Hepatocyte (in vitro differentiated cells): Measurements from ENCODE around the gene GAA. TPM values are rescaled to one million over a fixed set of nuclear protein-coding genes. Genes with fewer than 3 reads are reported as not detected.

Experiments used
- DNase-seq: peaks from one replicate; pipeline ENCODE4 v3.0.0-alpha.2; 2016; ENCODE audit warnings: low spot score
- H2AFZ ChIP-seq: fragments of 200-600 bp; sonication (generic); 2 replicates; pipeline ENCODE4 v1.6.0; 2016; ENCODE audit warnings: antibody characterized with exemption, mild to moderate bottlenecking
- H3K27ac ChIP-seq: fragments of 200-600 bp; sonication (generic); 2 replicates; pipeline ENCODE4 v1.5.1; 2016; ENCODE audit warnings: mild to moderate bottlenecking
- H3K27me3 ChIP-seq: fragments of 200-600 bp; sonication (generic); 2 replicates; pipeline ENCODE4 v1.6.1; 2016
- H3K36me3 ChIP-seq: fragments of 200-600 bp; sonication (generic); replicated peaks from 2 replicates; pipeline ENCODE4 v1.5.1; 2016; ENCODE audit warnings: low read depth; ENCODE audit not compliant: insufficient read depth
- H3K4me1 ChIP-seq: fragments of 200-600 bp; sonication (generic); 2 replicates; pipeline ENCODE4 v1.5.1; 2016; ENCODE audit warnings: mild to moderate bottlenecking, moderate library complexity; ENCODE audit not compliant: insufficient read depth
- H3K4me2 ChIP-seq: fragments of 200-600 bp; sonication (generic); 2 replicates; pipeline ENCODE4 v1.6.0; 2016
- H3K4me3 ChIP-seq: fragments of 200-600 bp; sonication (generic); 2 replicates; pipeline ENCODE4 v1.5.1; 2016; ENCODE audit warnings: mild to moderate bottlenecking
- H3K79me2 ChIP-seq: fragments of 200-600 bp; sonication (generic); 2 replicates; pipeline ENCODE4 v1.6.0; 2017; ENCODE audit warnings: mild to moderate bottlenecking
- H3K9me2 ChIP-seq: fragments of 200-600 bp; sonication (generic); replicated peaks from 2 replicates; pipeline ENCODE4 v1.6.0; 2017; ENCODE audit warnings: mild to moderate bottlenecking; ENCODE audit not compliant: insufficient read depth
- H3K9me3 ChIP-seq: fragments of 200-600 bp; sonication (generic); 2 replicates; pipeline ENCODE4 v1.5.1; 2016; ENCODE audit warnings: low read depth, mild to moderate bottlenecking
- H4K20me1 ChIP-seq: fragments of 200-600 bp; sonication (generic); 2 replicates; pipeline ENCODE4 v1.6.0; 2016; ENCODE audit warnings: mild to moderate bottlenecking; ENCODE audit not compliant: insufficient read depth, poor library complexity, severe bottlenecking
- EZH2 ChIP-seq: fragments of 200-600 bp; sonication (generic); IDR thresholded peaks from 2 replicates; pipeline ENCODE4 v1.6.1; 2016; ENCODE audit warnings: antibody characterized with exemption, mild to moderate bottlenecking, borderline replicate concordance
- EZH2phosphoT487 ChIP-seq: fragments of 200-600 bp; sonication (generic); IDR thresholded peaks from one replicate; pipeline ENCODE4 v1.6.1; 2018; ENCODE audit warnings: antibody characterized with exemption, mild to moderate bottlenecking, low read depth, moderate library complexity; ENCODE audit not compliant: unreplicated experiment, severe bottlenecking
- WGBS: methylation state at CpG from one replicate; pipeline ENCODE4 v1.1.6; 2016; ENCODE audit warnings: low lambda C conversion rate; ENCODE audit errors: missing lambda C conversion rate; 5-methylcytosine and 5-hydroxymethylcytosine counted together
- polyA plus RNA-seq: library from polyadenylated mRNA; unstranded; fragments of >200 nt; fragmentation: Nextera tagmentation; extraction: Ambion mirVana; gene quantifications from 2 replicates; pipeline ENCODE4 v1.2.1, GENCODE V29; 2016
- total RNA-seq: library from RNA; depleted of rRNA; stranded (reverse); fragments of >200 nt; gene quantifications from 2 replicates; pipeline ENCODE4 v1.2.3, GENCODE V29; 2014
- TF ChIP-seq, protein P1 (sequence below): fragments of 200-600 bp; sonication (generic); IDR thresholded peaks from 2 replicates; pipeline ENCODE4 v1.5.1; 2016; ENCODE audit warnings: antibody characterized with exemption, mild to moderate bottlenecking; ENCODE audit not compliant: poor library complexity

Gene GAA
- total and polyA plus RNA-seq, 2 experiments from 2014 or later: 37.1 to 43.1 TPM

DNA sequence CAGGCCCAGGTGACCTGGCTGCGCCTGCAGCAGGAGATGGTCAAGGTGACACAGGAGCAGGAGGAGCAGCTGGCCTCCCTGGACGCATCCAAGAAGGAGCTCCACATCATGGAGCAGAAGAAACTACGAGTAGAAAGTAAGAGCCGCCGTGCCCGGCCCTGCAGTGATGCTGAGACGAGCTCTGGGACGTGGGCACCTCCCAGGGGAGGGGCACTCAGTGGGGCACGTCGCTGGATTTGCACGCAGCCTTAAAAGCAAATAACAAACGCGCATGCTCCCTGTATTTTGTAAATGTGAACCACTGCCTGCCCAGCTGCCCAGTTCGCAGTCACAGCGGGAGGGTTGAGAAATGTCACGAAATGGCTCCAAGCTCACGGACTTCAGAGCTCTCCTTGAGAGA lies 15.3 kb upstream of the GAA start:
- Histone ChIP-seq H3K27me3 (no peaks in the 10 kb centered on the region), H3K4me2 (no peak overlapping the region), H3K36me3 (no peaks in the 10 kb centered on the region), H2AFZ (no peak overlapping the region), H3K4me1 (no peaks in the 10 kb centered on the region), H3K79me2 (no peaks in the 10 kb centered on the region), H3K9me2 (no peaks in the 10 kb centered on the region), H3K27ac (no peak overlapping the region), H3K9me3 (no peaks in the 10 kb centered on the region), H3K4me3 (no peak overlapping the region), H4K20me1 (no peaks in the 10 kb centered on the region)
- 91% methylated on average over 17 of the region's 17 CpGs for WGBS
- no peak for DNase-seq
- TF ChIP-seq, protein P1, sequence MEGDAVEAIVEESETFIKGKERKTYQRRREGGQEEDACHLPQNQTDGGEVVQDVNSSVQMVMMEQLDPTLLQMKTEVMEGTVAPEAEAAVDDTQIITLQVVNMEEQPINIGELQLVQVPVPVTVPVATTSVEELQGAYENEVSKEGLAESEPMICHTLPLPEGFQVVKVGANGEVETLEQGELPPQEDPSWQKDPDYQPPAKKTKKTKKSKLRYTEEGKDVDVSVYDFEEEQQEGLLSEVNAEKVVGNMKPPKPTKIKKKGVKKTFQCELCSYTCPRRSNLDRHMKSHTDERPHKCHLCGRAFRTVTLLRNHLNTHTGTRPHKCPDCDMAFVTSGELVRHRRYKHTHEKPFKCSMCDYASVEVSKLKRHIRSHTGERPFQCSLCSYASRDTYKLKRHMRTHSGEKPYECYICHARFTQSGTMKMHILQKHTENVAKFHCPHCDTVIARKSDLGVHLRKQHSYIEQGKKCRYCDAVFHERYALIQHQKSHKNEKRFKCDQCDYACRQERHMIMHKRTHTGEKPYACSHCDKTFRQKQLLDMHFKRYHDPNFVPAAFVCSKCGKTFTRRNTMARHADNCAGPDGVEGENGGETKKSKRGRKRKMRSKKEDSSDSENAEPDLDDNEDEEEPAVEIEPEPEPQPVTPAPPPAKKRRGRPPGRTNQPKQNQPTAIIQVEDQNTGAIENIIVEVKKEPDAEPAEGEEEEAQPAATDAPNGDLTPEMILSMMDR: no peak
- TF ChIP-seq EZH2: no peak
- no peak for TF ChIP-seq EZH2phosphoT487

DNA sequence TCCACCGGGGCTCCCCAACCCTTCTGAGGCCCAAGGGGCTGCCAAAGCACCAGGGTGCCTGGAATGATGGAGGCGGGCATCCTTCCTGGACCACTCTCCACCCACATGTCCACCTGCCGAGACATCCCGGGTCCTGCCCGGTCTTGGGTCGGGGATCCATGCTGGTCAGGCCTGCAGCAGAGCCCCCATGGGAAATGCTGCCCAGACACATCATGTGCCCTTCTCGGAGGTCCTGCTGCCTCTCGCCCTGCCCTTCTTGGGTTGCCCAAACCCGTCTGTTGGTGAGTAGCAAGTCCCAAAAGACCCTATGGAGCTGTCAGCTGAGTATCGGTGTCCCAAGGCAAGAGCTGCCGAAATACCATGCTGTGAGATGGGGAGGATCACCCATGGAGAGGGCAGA lies 14.8 kb upstream of the GAA start:
- Histone ChIP-seq H3K36me3 (no peaks in the 10 kb centered on the region), H3K27me3 (no peaks in the 10 kb centered on the region), H3K4me1 (no peaks in the 10 kb centered on the region), H3K9me3 (no peaks in the 10 kb centered on the region), H4K20me1 (no peaks in the 10 kb centered on the region), H3K9me2 (no peaks in the 10 kb centered on the region), H3K79me2 (no peaks in the 10 kb centered on the region), H3K4me3 (no peak overlapping the region), H3K4me2 (no peak overlapping the region), H2AFZ (no peak overlapping the region), H3K27ac (no peak overlapping the region)
- 95% methylated on average over 11 of the region's 11 CpGs for WGBS
- TF ChIP-seq EZH2phosphoT487: no peak
- TF ChIP-seq EZH2: no peak
- TF ChIP-seq, protein P1: no peak
- DNase-seq: no peak

DNA sequence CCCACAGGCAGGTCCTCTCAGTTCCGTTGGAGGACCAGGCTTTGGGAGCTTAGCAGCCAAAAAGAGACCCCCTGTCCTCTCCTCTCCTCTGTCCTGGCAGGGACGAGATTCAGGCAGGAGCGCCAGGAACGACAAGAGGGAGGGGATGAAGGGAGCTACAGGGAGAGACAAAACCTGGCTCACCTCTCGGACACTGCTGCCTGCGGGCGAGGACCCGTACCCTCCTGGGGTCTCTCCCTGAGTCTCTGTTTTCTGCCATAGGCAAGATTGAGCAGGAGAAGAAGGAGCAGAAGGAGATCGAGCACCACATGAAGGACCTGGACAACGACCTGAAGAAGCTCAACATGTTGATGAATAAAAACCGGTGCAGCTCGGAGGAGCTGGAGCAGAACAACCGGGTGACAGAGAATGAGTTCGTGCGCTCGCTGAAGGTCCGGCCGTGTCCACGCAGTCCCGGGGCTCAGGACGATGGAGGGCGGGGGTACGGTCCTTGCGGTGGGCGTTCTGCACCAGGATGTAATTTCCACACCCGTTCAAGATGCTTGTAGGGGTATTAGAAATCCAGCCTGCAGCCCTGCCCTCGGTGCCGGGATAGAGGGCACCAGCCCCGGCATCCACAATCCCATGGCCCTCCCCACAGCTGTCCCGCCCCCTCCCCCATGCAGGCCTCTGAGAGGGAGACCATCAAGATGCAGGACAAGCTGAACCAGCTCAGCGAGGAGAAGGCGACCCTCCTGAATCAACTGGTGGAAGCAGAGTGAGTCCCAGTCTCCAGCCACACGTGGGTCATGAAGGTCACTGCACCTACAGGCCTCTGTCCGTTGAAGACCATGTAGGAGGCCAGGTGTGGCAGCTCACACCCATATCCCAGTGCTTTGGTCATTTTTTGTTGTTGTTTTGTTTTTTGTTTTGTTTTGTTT lies 13.8 kb upstream of the GAA start:
- Histone ChIP-seq H3K4me2 (no peak overlapping the region), H3K4me1 (no peaks in the 10 kb centered on the region), H4K20me1 (no peaks in the 10 kb centered on the region), H3K9me2 (no peaks in the 10 kb centered on the region), H3K27me3 (no peaks in the 10 kb centered on the region), H3K4me3 (no peak overlapping the region), H3K27ac (no peak overlapping the region), H3K79me2 (no peaks in the 10 kb centered on the region), H3K36me3 (no peaks in the 10 kb centered on the region), H3K9me3 (no peaks in the 10 kb centered on the region), H2AFZ (no peak overlapping the region)
- 85% methylated on average over 32 of the region's 34 CpGs for WGBS
- no peak for TF ChIP-seq EZH2
- TF ChIP-seq, protein P1: no peak
- TF ChIP-seq EZH2phosphoT487: no peak
- DNase-seq: no peak
